ENCODE data around the gene TMEM163.

GRCh38 chr2:134458473-134458853, 260.3 kb downstream of the TMEM163 start:
- TF ChIP-seq POLR2A (IDR thresholded peaks at IDR 0.05; ENCODE audit: borderline replicate concordance, extremely low read depth, insufficient read depth, insufficient read length) (no peak), SIN3A (IDR thresholded peaks at IDR 0.05; ENCODE audit: low read depth) (no peak), JUND (IDR thresholded peaks at IDR 0.05) (no peak), ATF3 (IDR thresholded peaks at IDR 0.05) (no peak), CTCF (IDR thresholded peaks at IDR 0.05 in 2 of 3, conservative IDR thresholded peaks at IDR 0.05 in 1 of 3; ENCODE audit: borderline replicate concordance in 1 of 3, insufficient read depth in 1 of 3, low read depth in 2 of 3, low read length in 2 of 3) (no peak), SRF (IDR thresholded peaks at IDR 0.05; ENCODE audit: low read depth) (no peak), RAD21 (IDR thresholded peaks at IDR 0.05; ENCODE audit: low read depth) (no peak), EZH2phosphoT487 (IDR thresholded peaks at IDR 0.05; ENCODE audit: borderline replicate concordance) (no peak)

Data from HCT116 (cell line).